ENCODE data around the gene BLNK. TPM values are rescaled to one million over a fixed set of nuclear protein-coding genes. Genes with fewer than 3 reads are reported as not detected.
"Not testable (repeated sequence)": the region's sequence is repeated elsewhere in the genome, so short reads cannot be mapped to it uniquely, and the experiment has no call there.

The BLNK gene
- total and polyA plus RNA-seq, 4 donors, result 4.1 to 18.7 (median 6.4) TPM

- no peak overlapping the region for H3K9ac ChIP-seq (ENCODE audit: insufficient read depth in 1 of 2, low read length in 2 of 2)
- H3K4me1 ChIP-seq (ENCODE audit: control insufficient read depth in 5 of 5, insufficient read depth in 5 of 5, low read length in 5 of 5), result no peaks in the 10 kb centered on the region
- no peaks in the 10 kb centered on the region for H3K27me3 ChIP-seq (ENCODE audit: control insufficient read depth in 3 of 3, insufficient read depth in 3 of 3, low read length in 2 of 3)
- no peak overlapping the region for H3K4me3 ChIP-seq
- no peaks in the 10 kb centered on the region for H3K36me3 ChIP-seq (ENCODE audit: control insufficient read depth in 4 of 4, insufficient read depth in 4 of 4, low read length in 4 of 4)
- no peak for DNase-seq
- no peak overlapping the region for H3K27ac ChIP-seq (ENCODE audit: low read depth in 1 of 2, low read length in 1 of 2)
- H3K9me3 ChIP-seq (ENCODE audit: control insufficient read depth in 4 of 4, insufficient read depth in 3 of 4, low read length in 3 of 4), result no peaks in the 10 kb centered on the region
- ATAC-seq (ENCODE audit: insufficient read depth, low FRiP score), result no peak
- 55 to 93% methylated on average over 1 of the region's 1 CpG for WGBS, 2 donors
- no peak for TF ChIP-seq CTCF (IDR thresholded peaks at IDR 0.05; ENCODE audit: control extremely low read depth, extremely low read depth)
These were observed 69.8 kb downstream of the BLNK start for GRCh38 chr10:96201525-96201924.

DNA sequence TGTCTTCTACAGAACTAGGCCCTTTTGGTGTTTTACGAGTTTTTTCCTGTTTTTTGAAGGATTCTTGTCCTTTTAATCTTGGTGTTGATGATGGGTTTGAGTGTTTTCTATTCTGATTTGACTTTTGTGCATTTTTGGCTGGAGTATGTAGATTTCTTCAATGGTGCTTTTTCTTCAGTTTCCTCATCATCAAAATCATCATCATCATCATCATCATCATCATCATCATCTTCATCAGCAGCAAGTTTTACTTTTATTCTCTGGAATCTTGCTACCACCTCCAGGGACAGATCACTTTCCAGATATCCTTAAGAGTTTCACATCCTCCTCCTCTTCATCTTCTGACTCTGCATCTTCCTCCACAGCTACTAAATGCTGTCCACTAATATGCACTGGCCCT, 81.9 kb downstream of the BLNK start:
- H3K27ac ChIP-seq (ENCODE audit: low read depth in 1 of 2, low read length in 1 of 2); ATAC-seq (ENCODE audit: insufficient read depth, low FRiP score); H3K9me3 ChIP-seq (ENCODE audit: control insufficient read depth in 4 of 4, insufficient read depth in 3 of 4, low read length in 3 of 4); H3K27me3 ChIP-seq (ENCODE audit: control insufficient read depth in 3 of 3, insufficient read depth in 3 of 3, low read length in 2 of 3); DNase-seq; H3K36me3 ChIP-seq (ENCODE audit: control insufficient read depth in 4 of 4, insufficient read depth in 4 of 4, low read length in 4 of 4); H3K4me3 ChIP-seq; H3K9ac ChIP-seq (ENCODE audit: insufficient read depth in 1 of 2, low read length in 2 of 2); H3K4me1 ChIP-seq (ENCODE audit: control insufficient read depth in 5 of 5, insufficient read depth in 5 of 5, low read length in 5 of 5): not testable (repeated sequence)
- WGBS, 2 donors, result 70 to 85% methylated on average over 1 of the region's 1 CpG

DNA sequence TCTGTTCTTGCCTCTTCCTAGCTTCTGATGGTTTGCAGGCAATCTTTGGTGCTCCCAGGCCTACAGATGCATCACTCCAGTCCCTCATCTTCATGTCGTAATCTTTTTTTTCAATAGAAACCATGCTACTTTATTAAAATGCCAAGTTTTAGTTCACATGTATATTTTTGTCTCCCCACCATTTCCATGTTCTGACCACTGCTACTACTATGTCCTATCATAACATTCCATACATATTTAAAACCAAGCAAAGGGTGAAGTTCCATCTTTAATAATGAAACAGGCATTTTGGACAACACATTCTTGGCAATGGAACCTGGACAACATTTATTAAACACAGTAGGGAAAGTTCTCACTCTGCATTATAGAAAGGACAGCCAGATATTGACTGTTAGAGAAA, 82.5 kb downstream of the BLNK start:
- no peaks in the 10 kb centered on the region for H3K4me1 ChIP-seq (ENCODE audit: control insufficient read depth in 5 of 5, insufficient read depth in 5 of 5, low read length in 5 of 5)
- TF ChIP-seq CTCF (IDR thresholded peaks at IDR 0.05; ENCODE audit: control extremely low read depth, extremely low read depth), result no peak
- H3K27me3 ChIP-seq (ENCODE audit: control insufficient read depth in 3 of 3, insufficient read depth in 3 of 3, low read length in 2 of 3), result no peaks in the 10 kb centered on the region
- no peak for ATAC-seq (ENCODE audit: insufficient read depth, low FRiP score)
- H3K4me3 ChIP-seq, result no peak overlapping the region
- H3K36me3 ChIP-seq (ENCODE audit: control insufficient read depth in 4 of 4, insufficient read depth in 4 of 4, low read length in 4 of 4), result no peaks in the 10 kb centered on the region
- H3K9me3 ChIP-seq (ENCODE audit: control insufficient read depth in 4 of 4, insufficient read depth in 3 of 4, low read length in 3 of 4), result peaks cover 0 to 7% (median 0%) of the 10 kb centered on the region in 4 donors
- no peak overlapping the region for H3K27ac ChIP-seq (ENCODE audit: low read depth in 1 of 2, low read length in 1 of 2)
- no peak overlapping the region for H3K9ac ChIP-seq (ENCODE audit: insufficient read depth in 1 of 2, low read length in 2 of 2)
- DNase-seq, result no peak
- 86 to 89% methylated on average over 1 of the region's 1 CpG for WGBS, 2 donors

DNA sequence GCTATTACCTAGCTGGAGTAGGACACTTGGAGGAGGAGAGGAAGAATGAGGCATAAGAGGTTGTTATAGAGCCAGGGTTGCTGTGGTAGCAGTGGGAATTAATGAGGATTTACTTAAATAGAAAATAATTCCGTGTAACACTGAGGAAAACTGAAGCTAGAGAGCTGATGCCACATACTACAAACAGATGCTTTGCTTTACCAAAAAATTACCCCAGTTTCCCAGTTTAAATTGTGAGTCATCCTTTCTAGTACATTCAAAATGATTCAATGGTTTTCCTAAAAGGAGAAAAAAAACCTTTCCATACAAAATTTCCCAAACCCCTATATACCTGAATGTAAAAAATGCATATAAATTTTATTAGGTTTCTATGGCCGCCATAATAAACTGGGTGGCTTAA, 82.9 kb downstream of the BLNK start:
- no peak for DNase-seq
- Histone ChIP-seq H3K9ac (ENCODE audit: insufficient read depth in 1 of 2, low read length in 2 of 2) (no peak overlapping the region), H3K27ac (ENCODE audit: low read depth in 1 of 2, low read length in 1 of 2) (no peak overlapping the region), H3K27me3 (ENCODE audit: control insufficient read depth in 3 of 3, insufficient read depth in 3 of 3, low read length in 2 of 3) (no peaks in the 10 kb centered on the region), H3K4me3 (no peak overlapping the region), H3K36me3 (ENCODE audit: control insufficient read depth in 4 of 4, insufficient read depth in 4 of 4, low read length in 4 of 4) (no peaks in the 10 kb centered on the region), H3K9me3 (ENCODE audit: control insufficient read depth in 4 of 4, insufficient read depth in 3 of 4, low read length in 3 of 4) (peaks cover 0 to 7% (median 0%) of the 10 kb centered on the region in 4 donors), H3K4me1 (ENCODE audit: control insufficient read depth in 5 of 5, insufficient read depth in 5 of 5, low read length in 5 of 5) (no peaks in the 10 kb centered on the region)
- TF ChIP-seq CTCF (IDR thresholded peaks at IDR 0.05; ENCODE audit: control extremely low read depth, extremely low read depth), result no peak
- ATAC-seq (ENCODE audit: insufficient read depth, low FRiP score), result no peak
- WGBS, 2 donors, result 83 to 94% methylated on average over 2 of the region's 2 CpGs

Measured in lung (tissue), 12 donors.